GM19324 (cell line): ENCODE results near the gene SYT13.
"Not testable (repeated sequence)": the region's sequence is repeated elsewhere in the genome, so short reads cannot be mapped to it uniquely, and the experiment has no call there.

ENCODE experiments used
- ATAC-seq: cut with Tn5 transposase; IDR thresholded peaks from one replicate; pipeline ENCODE4 v1.9.1; 2021; ENCODE audit warnings: mild to moderate bottlenecking, moderate library complexity; ENCODE audit not compliant: unreplicated experiment, low FRiP score

The SYT13 gene

GRCh38 chr11:45314900-45315299 lies 28.8 kb upstream of the SYT13 start:
- ATAC-seq = no peak

- no peak for ATAC-seq
Measured at GRCh38 chr11:45313171-45313865, 27.2 kb upstream of the SYT13 start.

- no peak for ATAC-seq
Measured at GRCh38 chr11:45305874-45306623, 19.9 kb upstream of the SYT13 start.

- ATAC-seq = no peak
Measured at GRCh38 chr11:45304992-45305335, 18.8 kb upstream of the SYT13 start.

GRCh38 chr11:45304111-45304991 lies 18.2 kb upstream of the SYT13 start:
- ATAC-seq = no peak

GRCh38 chr11:45303316-45303715 lies 17.2 kb upstream of the SYT13 start:
- ATAC-seq = no peak

GRCh38 chr11:45301537-45302246 lies 15.6 kb upstream of the SYT13 start:
- no peak for ATAC-seq

GRCh38 chr11:45300715-45301114 lies 14.6 kb upstream of the SYT13 start:
- ATAC-seq = no peak

GRCh38 chr11:45298718-45299117 lies 12.6 kb upstream of the SYT13 start:
- no peak for ATAC-seq

- no peak for ATAC-seq
Measured at GRCh38 chr11:45296075-45296474, 9.9 kb upstream of the SYT13 start.

GRCh38 chr11:45294499-45294898 lies 8.4 kb upstream of the SYT13 start:
- no peak for ATAC-seq

- not testable (repeated sequence) for ATAC-seq
Measured at GRCh38 chr11:45293566-45294192, 7.5 kb upstream of the SYT13 start.

- ATAC-seq = no peak
Measured at GRCh38 chr11:45290586-45290985, 4.4 kb upstream of the SYT13 start.

- ATAC-seq = no peak
Measured at GRCh38 chr11:45289369-45289768, 3.2 kb upstream of the SYT13 start.

GRCh38 chr11:45288339-45288738 lies 2.2 kb upstream of the SYT13 start:
- ATAC-seq = no peak

- ATAC-seq = no peak
Measured at GRCh38 chr11:45287316-45287903, 1.3 kb upstream of the SYT13 start.

GRCh38 chr11:45285250-45285828 lies 802 bp downstream of the SYT13 start:
- ATAC-seq = no peak

GRCh38 chr11:45282081-45282480 lies 4.1 kb downstream of the SYT13 start:
- ATAC-seq = no peak

- no peak for ATAC-seq
Measured at GRCh38 chr11:45280449-45280848, 5.7 kb downstream of the SYT13 start.
